SH-SY5Y (cell line): ENCODE data around the gene MMP25.

ENCODE experiments used
- GATA2 ChIP-seq: IDR thresholded peaks from 2 replicates; pipeline ENCODE4 v1.6.1; 2011; ENCODE audit warnings: mild to moderate bottlenecking, low read depth, low read length
- GATA3 ChIP-seq: IDR thresholded peaks from 2 replicates; pipeline ENCODE4 v1.6.1; 2011; ENCODE audit warnings: low read depth, mild to moderate bottlenecking, low read length, moderate library complexity

- TF ChIP-seq GATA2, result no peak
- TF ChIP-seq GATA3, result no peak
Observed at GRCh38 chr16:3051009-3051408, 4.6 kb downstream of the MMP25 start.
